ENCODE data around the gene ZNF789.
"Not testable (repeated sequence)": the region's sequence is repeated elsewhere in the genome, so short reads cannot be mapped to it uniquely, and the experiment has no call there.

ZNF789 gene

GRCh38 chr7:99459087-99459486, 13.6 kb upstream of the ZNF789 start:
- DNase-seq: no peak

GRCh38 chr7:99460651-99461050, 12.0 kb upstream of the ZNF789 start:
- DNase-seq: no peak

DNA sequence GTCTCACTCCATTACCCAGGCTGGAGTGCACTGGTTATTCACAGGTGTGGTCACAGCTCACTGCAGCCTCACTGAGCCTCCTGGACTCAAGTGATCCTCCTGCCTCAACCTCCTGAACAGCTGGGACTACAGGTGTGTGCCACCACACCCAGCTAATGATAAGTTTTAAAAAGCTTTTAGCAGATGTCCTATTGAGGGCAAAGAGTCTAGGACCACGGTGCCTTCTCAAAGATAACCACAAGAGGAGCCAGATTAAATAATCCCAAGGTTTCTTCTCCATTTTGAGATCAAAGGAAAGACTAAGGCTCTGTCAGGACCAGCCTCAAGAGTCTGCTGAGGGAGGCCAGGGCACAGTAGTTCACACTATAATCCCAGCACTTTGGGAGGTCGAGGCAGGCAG, 11.5 kb upstream of the ZNF789 start:
- DNase-seq: no peak

- no peak for DNase-seq
Measured at GRCh38 chr7:99465421-99465768, 7.3 kb upstream of the ZNF789 start.

DNA sequence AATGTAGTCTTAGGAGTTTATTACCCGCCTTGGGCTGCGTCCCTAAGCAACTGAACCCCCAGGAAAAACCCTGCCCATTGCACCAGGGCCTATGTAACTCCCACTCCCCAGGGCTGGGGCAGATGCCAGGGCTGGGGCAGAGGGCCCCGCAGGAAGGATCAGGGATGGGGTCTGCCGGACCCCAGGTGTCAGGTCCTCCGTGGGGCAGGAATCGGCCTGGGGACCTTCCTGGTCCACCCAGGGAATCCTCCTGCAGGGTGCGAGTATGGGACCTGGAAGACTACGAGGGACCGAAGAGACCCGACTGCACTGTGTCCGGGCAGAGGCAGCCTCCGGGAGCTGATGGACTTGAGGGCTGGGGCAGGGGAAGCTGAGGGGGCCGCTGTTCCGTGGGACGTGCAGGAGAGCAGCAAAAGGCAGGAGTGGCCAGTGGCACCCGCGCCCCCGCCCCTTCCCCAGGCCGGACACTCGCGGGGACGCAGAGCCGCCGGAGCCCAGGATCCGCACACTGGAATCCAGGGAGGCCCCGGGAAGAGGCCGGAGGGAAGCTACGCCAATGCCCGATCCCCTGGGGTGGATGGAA, 4.3 kb upstream of the ZNF789 start:
- DNase-seq: no peak

GRCh38 chr7:99469381-99470065, 3.2 kb upstream of the ZNF789 start:
- no peak for DNase-seq

DNA sequence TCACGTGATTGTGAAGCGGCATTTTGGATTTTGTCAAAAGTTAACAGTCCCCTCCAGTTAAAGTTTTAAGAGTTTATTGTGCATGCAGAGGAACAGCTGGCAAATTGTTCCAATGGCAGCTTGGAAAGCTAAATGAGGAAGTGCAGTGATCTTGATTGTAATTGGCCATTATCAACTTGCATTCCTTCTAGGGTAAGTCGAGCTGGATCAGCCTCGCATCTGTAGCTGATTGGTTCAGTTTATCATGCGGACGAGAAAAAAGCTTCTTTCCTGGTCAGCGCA, 566 bp downstream of the ZNF789 start:
- no peak for DNase-seq

GRCh38 chr7:99476107-99476506, 3.4 kb downstream of the ZNF789 start:
- no peak for DNase-seq

DNA sequence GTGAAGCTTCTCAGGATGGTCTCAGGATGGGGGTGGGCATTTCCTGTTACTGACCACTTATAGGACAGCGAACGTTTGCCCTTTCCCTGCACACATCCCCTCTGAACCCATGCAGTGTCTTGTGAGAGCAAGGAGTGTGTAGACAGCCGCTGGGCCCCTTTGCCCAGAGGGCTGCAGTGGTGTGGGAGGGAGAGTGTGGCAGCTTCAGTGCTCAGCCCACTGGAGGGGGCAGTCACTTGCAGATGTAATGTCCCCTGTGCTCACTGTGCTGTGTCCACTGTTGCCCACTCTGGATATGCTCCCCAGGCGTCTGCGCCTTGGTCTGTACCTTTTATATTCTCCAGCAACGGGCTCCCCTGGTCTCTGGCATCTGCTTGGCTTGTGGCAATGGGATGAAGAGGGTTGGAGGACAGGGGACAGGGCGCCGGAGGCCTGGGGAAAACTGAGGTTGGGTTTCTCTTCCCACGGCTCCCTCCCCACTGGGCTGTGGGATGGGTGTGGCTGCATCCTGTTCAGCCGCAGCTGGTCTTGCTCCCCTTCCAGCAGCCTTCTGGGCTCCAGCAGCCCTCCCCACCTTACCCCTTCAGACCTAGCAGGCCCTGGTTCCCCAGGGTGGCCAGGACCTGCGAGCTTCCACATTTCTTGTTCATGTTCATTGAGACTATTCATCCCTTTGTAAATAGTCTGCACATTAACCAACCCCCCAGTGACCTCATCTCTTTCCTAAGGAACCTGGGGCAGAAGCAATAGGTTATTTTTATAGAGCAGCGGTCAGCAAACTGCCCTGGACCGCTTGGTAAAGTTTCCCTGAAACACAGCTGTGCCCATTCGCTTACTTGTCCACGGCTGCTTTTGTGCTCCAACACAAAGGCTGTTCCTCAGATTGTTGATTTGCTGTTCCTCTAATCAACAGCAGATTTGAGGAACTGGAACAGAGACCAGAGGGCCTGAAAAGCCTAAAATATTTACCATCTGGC, 6.1 kb downstream of the ZNF789 start:
- no peak for DNase-seq

- DNase-seq: no peak
Measured at GRCh38 chr7:99485094-99485493, 12.4 kb downstream of the ZNF789 start.

DNA sequence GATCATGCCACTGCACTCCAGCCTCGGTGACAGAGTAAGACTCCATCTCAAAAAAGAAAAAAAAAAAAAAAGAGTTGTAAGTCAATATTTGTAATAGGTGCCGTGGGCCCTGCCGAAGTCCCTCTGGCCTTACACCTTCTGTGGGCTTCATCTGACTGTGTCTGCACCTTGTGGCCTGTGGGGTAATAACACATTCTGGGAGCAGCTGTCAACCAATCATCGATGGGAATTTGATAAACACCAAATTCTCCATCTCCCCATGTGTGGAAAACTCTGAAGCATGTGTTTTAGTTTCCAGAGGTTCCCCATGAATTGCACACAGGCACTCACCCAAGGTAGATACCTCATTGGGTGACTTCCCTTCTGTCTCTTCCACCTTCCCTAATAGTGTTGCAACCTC, 16.5 kb downstream of the ZNF789 start:
- no peak for DNase-seq

- no peak for DNase-seq
Measured at GRCh38 chr7:99490878-99491277, 18.2 kb downstream of the ZNF789 start.

GRCh38 chr7:99493823-99494222, 21.1 kb downstream of the ZNF789 start:
- no peak for DNase-seq

DNA sequence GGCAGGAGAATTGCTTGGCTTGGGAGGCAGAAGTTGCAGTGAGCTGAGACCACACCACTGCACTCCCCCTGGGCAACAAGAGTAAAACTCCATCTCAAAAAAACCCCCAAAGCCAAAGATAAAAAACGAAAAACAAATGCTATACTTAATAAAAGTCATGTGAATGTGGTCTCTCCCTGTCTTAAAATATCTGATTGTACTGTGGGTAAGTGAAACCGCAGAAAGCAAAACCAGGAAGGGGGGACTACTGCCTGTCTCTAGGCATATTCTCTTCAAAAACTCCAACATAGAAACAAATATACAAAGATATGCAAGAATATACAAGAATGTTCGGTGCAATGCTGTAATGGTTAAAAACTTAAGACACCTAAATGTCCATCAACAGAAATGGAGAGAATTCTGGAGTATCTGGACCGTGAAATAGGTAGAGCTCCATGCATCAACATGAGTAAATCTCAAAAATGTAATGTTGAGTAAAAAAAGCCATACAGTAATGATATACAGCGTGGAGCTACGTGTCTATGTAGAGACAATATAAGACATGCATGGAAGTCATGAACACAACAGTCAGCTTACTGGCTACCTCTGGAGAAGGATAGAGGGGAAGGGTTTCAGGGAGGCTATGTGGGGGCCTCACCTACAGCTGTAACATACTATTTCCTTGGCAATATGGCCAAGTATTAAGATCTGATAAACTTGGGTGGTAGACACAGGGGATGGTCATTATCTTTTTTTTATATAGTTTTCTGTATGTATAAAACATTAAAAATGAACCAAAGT, 25.3 kb downstream of the ZNF789 start:
- no peak for DNase-seq

- no peak for DNase-seq
Measured at GRCh38 chr7:99498546-99498944, 25.9 kb downstream of the ZNF789 start.

- no peak for DNase-seq
Measured at GRCh38 chr7:99499371-99499720, 26.7 kb downstream of the ZNF789 start.

- peak; percentile 94 for DNase-seq
Measured at GRCh38 chr7:99499721-99500636, 27.3 kb downstream of the ZNF789 start, which contains the start of gene ZNF394. ZNF394 (minus strand) TSS chr7:99500281; CDS start chr7:99500093, 188 bp downstream.

- DNase-seq: no peak
Measured at GRCh38 chr7:99500637-99501009, 27.9 kb downstream of the ZNF789 start.

DNA sequence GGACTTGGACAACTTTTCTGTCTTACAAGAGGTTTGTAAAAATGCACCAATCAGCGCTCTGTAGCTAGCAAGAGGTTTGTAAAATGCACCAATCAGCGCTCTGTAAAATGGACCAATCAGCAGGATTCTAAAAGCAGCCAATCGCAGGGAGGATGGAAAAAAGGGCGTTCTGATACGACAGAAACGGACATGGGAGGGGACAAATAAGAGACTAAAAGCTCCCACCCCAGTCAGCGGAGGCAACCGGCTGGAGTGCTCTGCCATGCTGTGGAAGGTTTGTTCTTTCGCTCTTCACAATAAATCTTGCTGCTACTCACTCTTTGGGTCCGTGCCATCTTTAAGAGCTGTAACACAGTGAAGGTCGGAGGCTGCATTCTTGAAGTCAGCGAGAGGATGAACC, 28.5 kb downstream of the ZNF789 start:
- DNase-seq: not testable (repeated sequence)

- no peak for DNase-seq
Measured at GRCh38 chr7:99504281-99504602, 31.6 kb downstream of the ZNF789 start.

DNA sequence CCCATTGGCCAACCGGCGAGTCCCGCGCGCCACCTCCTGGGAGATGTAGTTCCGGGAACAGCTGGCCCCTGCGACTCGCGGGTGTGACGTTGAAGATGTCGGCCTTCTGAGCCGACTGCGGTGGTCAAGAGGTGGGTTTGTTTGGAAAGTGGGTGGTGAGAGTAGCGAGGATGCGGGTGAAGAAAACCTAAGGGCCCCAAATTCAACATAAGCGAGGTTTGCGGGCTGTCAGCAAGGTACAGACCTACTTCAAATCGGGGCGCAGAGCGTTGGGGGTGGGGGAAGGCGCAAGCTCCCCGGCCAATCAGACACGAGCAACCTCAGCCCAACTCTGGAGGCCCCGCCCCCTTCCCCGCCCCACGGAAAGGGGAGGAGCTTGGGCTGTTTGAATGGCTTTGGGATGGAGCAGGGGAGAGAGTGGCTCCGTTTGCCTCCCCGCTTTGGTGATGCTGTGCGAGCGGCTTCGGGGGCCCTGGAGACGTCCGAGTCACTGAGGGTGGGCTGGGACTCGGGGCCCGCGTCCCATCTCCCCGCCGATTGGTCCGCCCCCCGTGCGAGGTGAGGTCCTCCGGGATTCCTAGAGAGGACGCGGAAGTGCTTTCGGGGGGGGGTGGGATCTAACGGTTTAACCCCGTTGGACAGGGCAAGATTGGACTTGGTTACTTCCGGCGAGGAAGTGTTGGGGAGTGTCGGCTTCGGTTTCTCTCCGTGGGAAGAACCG, 32.1 kb downstream of the ZNF789 start, which contains the start of gene ZKSCAN5:
TSS of gene ZKSCAN5 (plus strand) at position 60 of the 721 bp plus-strand sequence. CDS start 1,383 bp downstream, outside the sequence.
- peak; percentile 99 for DNase-seq

DNA sequence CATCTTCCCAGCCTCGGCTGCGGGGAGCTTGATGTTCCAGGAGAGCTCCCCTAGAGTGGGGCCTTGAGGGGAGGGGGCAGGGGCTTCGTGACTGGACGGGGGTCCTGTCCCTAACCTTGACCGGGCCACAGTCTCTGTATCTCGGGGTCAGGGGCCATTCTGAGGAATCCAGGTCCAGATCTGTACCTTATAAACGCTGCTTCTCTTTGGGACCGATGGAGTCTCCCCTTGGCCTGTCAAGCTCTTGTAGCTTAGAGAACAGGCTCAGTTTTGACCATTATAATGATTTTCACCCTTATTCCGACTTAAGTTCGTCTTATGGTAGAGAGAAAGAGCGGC, 32.6 kb downstream of the ZNF789 start:
- DNase-seq: no peak
